Astrocyte (in vitro differentiated cells and primary cell): ENCODE measurements around the gene PHF13. TPM values are rescaled to one million over a fixed set of nuclear protein-coding genes. Genes with fewer than 3 reads are reported as not detected.
"Not testable (repeated sequence)": the region's sequence is repeated elsewhere in the genome, so short reads cannot be mapped to it uniquely, and the experiment has no call there.

ENCODE experiments used
- DNase-seq: peaks from one replicate; pipeline ENCODE4 v3.0.0-alpha.2; 2010; ENCODE audit warnings: low read depth
- FAIRE-seq: peaks from 2 replicates; lab custom pipeline; 2011; peaks lifted over from hg19 to GRCh38; lab: Jason Lieb, UNC
- H2AFZ ChIP-seq: 2 replicates; pipeline ENCODE4 v1.6.0; 2012; ENCODE audit warnings: low read depth, low read length, inconsistent platforms
- H3K27ac ChIP-seq: 2 replicates; pipeline ENCODE4 v1.5.1; 2011; ENCODE audit warnings: low read depth, low read length, inconsistent platforms
- H3K27me3 ChIP-seq: 2 replicates; pipeline ENCODE4 v1.6.0; 2011; ENCODE audit warnings: low read length, inconsistent platforms; ENCODE audit not compliant: insufficient read depth
- H3K36me3 ChIP-seq: 2 replicates; pipeline ENCODE4 v1.5.1; 2011; ENCODE audit warnings: low read length, inconsistent platforms; ENCODE audit not compliant: insufficient read depth
- H3K4me1 ChIP-seq: 2 replicates; pipeline ENCODE4 v1.5.1; 2011; ENCODE audit warnings: low read length, inconsistent platforms; ENCODE audit not compliant: insufficient read depth
- H3K4me2 ChIP-seq: 2 replicates; pipeline ENCODE4 v1.6.0; 2012; ENCODE audit warnings: low read length, inconsistent platforms
- H3K4me3 ChIP-seq: 2 replicates; pipeline ENCODE4 v1.5.1; 2011; ENCODE audit warnings: low read depth, mild to moderate bottlenecking, low read length, inconsistent platforms; ENCODE audit not compliant: insufficient read depth
- H3K79me2 ChIP-seq: 2 replicates; pipeline ENCODE4 v1.6.0; 2012; ENCODE audit warnings: mild to moderate bottlenecking, low read length, inconsistent platforms; ENCODE audit not compliant: insufficient read depth
- H3K9ac ChIP-seq: 2 replicates; pipeline ENCODE4 v1.6.0; 2012; ENCODE audit warnings: mild to moderate bottlenecking, low read length, inconsistent platforms
- H3K9me3 ChIP-seq: 2 replicates; pipeline ENCODE4 v1.5.1; 2012; ENCODE audit warnings: low read depth, mild to moderate bottlenecking, low read length, inconsistent platforms; ENCODE audit not compliant: insufficient read depth
- H4K20me1 ChIP-seq: 2 replicates; pipeline ENCODE4 v1.6.0; 2012; ENCODE audit warnings: low read length, inconsistent platforms; ENCODE audit not compliant: insufficient read depth
- H3K27ac Mint-ChIP-seq: one replicate; pipeline ENCODE4 v1.8.0; 2021; ENCODE audit warnings: mild to moderate bottlenecking, mixed read lengths; ENCODE audit not compliant: unreplicated experiment
- H3K27me3 Mint-ChIP-seq: one replicate; pipeline ENCODE4 v1.8.0; 2021; ENCODE audit warnings: low read depth, mixed read lengths; ENCODE audit not compliant: unreplicated experiment
- H3K36me3 Mint-ChIP-seq: one replicate; pipeline ENCODE4 v1.8.0; 2021; ENCODE audit warnings: low read depth, mixed read lengths; ENCODE audit not compliant: unreplicated experiment
- H3K4me1 Mint-ChIP-seq: one replicate; pipeline ENCODE4 v1.8.0; 2021; ENCODE audit warnings: low read depth, mixed read lengths; ENCODE audit not compliant: unreplicated experiment
- H3K4me3 Mint-ChIP-seq: one replicate; pipeline ENCODE4 v1.8.0; 2021; ENCODE audit warnings: mild to moderate bottlenecking, moderate library complexity, mixed read lengths; ENCODE audit not compliant: unreplicated experiment
- H3K9me3 Mint-ChIP-seq: one replicate; pipeline ENCODE4 v1.8.0; 2021; ENCODE audit warnings: mild to moderate bottlenecking, mixed read lengths; ENCODE audit not compliant: unreplicated experiment
- CTCF ChIP-seq: IDR thresholded peaks from 2 replicates; pipeline ENCODE4 v1.5.1; 2011; ENCODE audit warnings: low read depth, mild to moderate bottlenecking, inconsistent platforms, low read length, moderate library complexity; ENCODE audit not compliant: insufficient read depth
- EZH2 ChIP-seq: IDR thresholded peaks from 2 replicates; pipeline ENCODE4 v1.6.1; 2012; ENCODE audit warnings: mild to moderate bottlenecking, low read length, inconsistent platforms; ENCODE audit not compliant: insufficient read depth
- total RNA-seq: library from RNA; stranded (reverse); gene quantifications from 2 replicates; pipeline ENCODE4 v1.2.1, GENCODE V29; 2021

The PHF13 gene
- total RNA-seq, 1 donor from 2014 or later = 23.7 TPM

DNA sequence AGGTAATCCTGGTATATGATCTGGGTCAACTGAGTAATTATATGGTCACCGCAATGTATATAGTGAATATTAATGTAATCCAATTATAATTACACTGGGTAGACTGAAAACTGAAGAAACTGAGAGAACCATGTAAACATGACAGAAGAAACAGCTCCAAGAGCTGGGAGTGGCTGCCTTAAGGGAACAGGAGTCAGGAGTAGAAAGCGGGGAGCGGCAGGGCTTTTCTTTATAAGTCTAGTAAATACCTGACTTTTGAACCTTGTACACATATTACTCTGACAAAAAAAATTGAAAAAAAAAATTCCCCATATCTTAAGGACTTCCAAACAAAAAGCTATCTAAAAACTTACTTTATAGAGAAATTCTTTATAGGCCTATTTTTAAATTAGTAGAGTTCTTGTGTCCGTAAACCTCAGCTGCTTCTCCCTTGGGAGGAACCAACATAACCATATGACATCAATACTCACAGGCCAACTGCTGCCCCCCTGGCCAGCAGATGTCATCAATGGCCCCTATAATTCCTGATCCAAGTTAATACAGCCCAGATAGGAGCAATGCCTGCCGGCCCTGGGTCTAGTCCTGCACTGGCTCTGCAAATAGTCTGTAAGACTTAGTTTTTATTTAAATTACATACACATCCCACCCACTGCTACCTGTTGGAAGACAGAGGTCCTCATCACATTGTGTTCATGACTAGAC lies 45.0 kb downstream of the PHF13 start:
- no peaks in the 10 kb centered on the region for H3K27me3 Mint-ChIP-seq
- H3K36me3 ChIP-seq = peaks cover 8% of the 10 kb centered on the region
- no peak overlapping the region for H3K27ac ChIP-seq
- H3K4me1 Mint-ChIP-seq = peaks cover 5% of the 10 kb centered on the region
- no peaks in the 10 kb centered on the region for H3K9me3 Mint-ChIP-seq
- no peak overlapping the region for H3K4me3 Mint-ChIP-seq
- no peaks in the 10 kb centered on the region for H3K27me3 ChIP-seq
- peaks cover 11% of the 10 kb centered on the region for H3K79me2 ChIP-seq
- H4K20me1 ChIP-seq = peaks cover 38% of the 10 kb centered on the region
- no peak for FAIRE-seq
- H2AFZ ChIP-seq = no peak overlapping the region
- peaks cover 15% of the 10 kb centered on the region for H3K36me3 Mint-ChIP-seq
- TF ChIP-seq CTCF (no peak), EZH2 (no peak)
- no peak for DNase-seq
- no peaks in the 10 kb centered on the region for H3K4me1 ChIP-seq
- no peak overlapping the region for H3K4me3 ChIP-seq
- no peak overlapping the region for H3K27ac Mint-ChIP-seq
- H3K9me3 ChIP-seq = no peaks in the 10 kb centered on the region
- no peak overlapping the region for H3K4me2 ChIP-seq
- no peak overlapping the region for H3K9ac ChIP-seq

DNA sequence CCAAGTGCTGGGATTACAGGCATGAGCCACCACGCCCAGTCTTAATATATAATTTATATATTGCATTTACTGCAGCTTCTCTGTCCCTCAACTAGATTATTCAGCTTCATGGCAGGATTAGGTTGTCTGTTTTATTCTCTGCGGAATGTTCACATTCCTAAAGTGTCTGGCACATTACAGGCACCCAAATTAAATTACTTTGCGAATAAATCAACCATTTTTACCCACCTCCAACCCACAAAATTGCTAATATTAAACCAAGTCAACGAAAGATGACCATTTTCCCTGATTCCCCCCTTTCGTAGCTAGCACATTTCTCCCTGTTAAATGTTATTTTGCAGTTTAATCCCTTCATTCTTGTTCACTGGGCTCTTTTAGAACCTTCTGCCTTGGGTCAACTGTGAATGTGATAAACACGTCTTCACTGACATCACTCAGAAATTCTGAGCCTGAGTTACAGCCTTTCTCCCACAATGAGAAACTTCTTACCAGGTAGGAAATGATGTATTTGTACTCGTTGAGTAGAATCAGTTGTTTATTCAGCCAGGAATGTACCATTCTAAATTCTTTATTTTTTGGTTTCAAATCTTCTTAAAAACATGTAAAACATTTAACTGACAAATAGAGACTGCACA lies 47.0 kb downstream of the PHF13 start:
- TF ChIP-seq EZH2 = no peak
- TF ChIP-seq CTCF = no peak
- no peaks in the 10 kb centered on the region for H3K9me3 ChIP-seq
- H3K27me3 ChIP-seq = no peaks in the 10 kb centered on the region
- H4K20me1 ChIP-seq = peaks cover 23% of the 10 kb centered on the region
- Mint-ChIP-seq H3K36me3 (peaks cover 23% of the 10 kb centered on the region), H3K4me3 (no peak overlapping the region), H3K9me3 (no peaks in the 10 kb centered on the region), H3K4me1 (no peaks in the 10 kb centered on the region), H3K27me3 (no peaks in the 10 kb centered on the region), H3K27ac (no peak overlapping the region)
- peaks cover 5% of the 10 kb centered on the region for H3K36me3 ChIP-seq
- H3K9ac ChIP-seq = no peak overlapping the region
- H3K79me2 ChIP-seq = peaks cover 11% of the 10 kb centered on the region
- no peak overlapping the region for H3K27ac ChIP-seq
- no peak overlapping the region for H3K4me2 ChIP-seq
- H3K4me1 ChIP-seq = no peaks in the 10 kb centered on the region
- no peak overlapping the region for H3K4me3 ChIP-seq
- H2AFZ ChIP-seq = no peak overlapping the region
- FAIRE-seq (no peak), DNase-seq (no peak)

DNA sequence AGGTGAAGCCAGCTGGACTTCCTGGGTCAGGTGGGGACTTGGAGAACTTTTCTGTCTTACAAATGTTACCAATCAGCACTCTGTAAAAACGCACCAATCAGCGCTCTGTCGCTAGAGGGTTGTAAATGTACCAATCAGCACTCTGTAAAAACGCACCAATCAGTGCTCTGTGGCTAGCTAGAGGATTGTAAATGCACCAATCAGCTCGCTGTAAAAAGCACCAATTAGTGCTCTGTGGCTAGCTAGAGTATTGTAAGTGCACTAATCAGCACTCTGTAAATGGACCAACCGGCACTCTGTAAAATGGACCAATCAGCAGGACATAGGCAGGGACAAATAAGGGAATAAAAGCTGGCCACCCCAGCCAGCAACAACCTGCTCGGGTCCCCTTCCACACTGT lies 48.9 kb downstream of the PHF13 start:
- FAIRE-seq, DNase-seq, H3K9ac ChIP-seq, H3K4me3 ChIP-seq, H3K27ac Mint-ChIP-seq, H3K4me2 ChIP-seq, H3K36me3 ChIP-seq, H3K27me3 ChIP-seq, H3K4me1 Mint-ChIP-seq, H3K9me3 ChIP-seq, H3K27ac ChIP-seq, H3K4me3 Mint-ChIP-seq, H3K4me1 ChIP-seq, H3K9me3 Mint-ChIP-seq, H3K27me3 Mint-ChIP-seq, H2AFZ ChIP-seq: not testable (repeated sequence)
- peaks cover 23% of the 10 kb centered on the region for H3K36me3 Mint-ChIP-seq
- Histone ChIP-seq H3K79me2 (peaks cover 11% of the 10 kb centered on the region), H4K20me1 (peaks cover 13% of the 10 kb centered on the region)
